ENCODE measurements around the gene MARF1. TPM values are rescaled to one million over a fixed set of nuclear protein-coding genes. Genes with fewer than 3 reads are reported as not detected.

The MARF1 gene
- total and polyA plus RNA-seq, 9 of the 15 experiments (the other 6 are each of a cell fraction or from before 2014, with no cell fraction given): 4.7 to 33.2 (median 11.7) TPM

DNA sequence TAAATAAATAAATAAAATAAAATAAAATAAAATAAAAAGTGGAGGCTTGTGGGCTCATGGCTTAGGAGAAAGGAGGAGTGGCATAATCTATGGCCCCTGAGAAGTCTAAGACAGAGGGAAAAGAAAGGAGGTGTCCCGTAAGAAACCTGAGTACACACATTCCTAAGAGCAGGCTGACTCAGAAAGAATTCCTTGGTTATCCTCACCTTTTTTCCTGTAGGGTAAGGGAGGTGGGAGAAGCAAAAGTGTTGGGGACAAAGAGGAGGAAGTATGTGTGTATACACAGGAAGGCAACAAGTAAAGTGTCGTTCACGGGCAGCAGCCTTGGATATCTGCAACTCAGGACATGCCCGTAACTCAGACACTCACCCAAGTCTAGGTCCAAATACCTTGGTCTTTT is 29.3 kb downstream of the MARF1 start:
- ChIA-PET POLR2A (interaction anchor here (0.6 kb wide), 1 partner anchor 20 kb away, joined by 3 read pairs; no protein-coding TSS in a partner anchor), CTCF (ENCODE audit: low intra/inter-chr PET ratio) (no interaction called here)
- Histone ChIP-seq H2AFZ (ENCODE audit: low read depth, low read length) (no peak overlapping the region), H3K4me2 (ENCODE audit: insufficient read depth, low read length) (no peak overlapping the region), H3K36me3 (ENCODE audit: control insufficient read depth, insufficient read depth, low read length) (peaks cover 69% of the 10 kb centered on the region), H4K20me1 (replicated peaks; ENCODE audit: control insufficient read depth, insufficient read depth, low read length) (no peaks in the 10 kb centered on the region), H3K4me3 (no peak overlapping the region), H3K79me2 (ENCODE audit: control insufficient read depth, insufficient read depth, low read length) (no peaks in the 10 kb centered on the region), H3K27me3 (ENCODE audit: control insufficient read depth in 2 of 2, insufficient read depth in 2 of 2, low read length in 2 of 2) (no peaks in the 10 kb centered on the region), H3K4me1 (replicated peaks in 1 of 2; ENCODE audit: control insufficient read depth in 2 of 2, insufficient read depth in 2 of 2, low read length in 2 of 2) (no peaks in the 10 kb centered on the region), H3K9me3 (replicated peaks; ENCODE audit: control insufficient read depth, insufficient read depth, low read depth, low read length) (no peaks in the 10 kb centered on the region), H3K27ac (ENCODE audit: extremely low read depth, low read depth, low read length) (no peak overlapping the region), H3K9ac (ENCODE audit: insufficient read depth in 1 of 2, low read depth in 2 of 2, low read length in 2 of 2) (no peak overlapping the region), H3K9me1 (ENCODE audit: control insufficient read depth, insufficient read depth, low read length) (peaks cover 4% of the 10 kb centered on the region)
- DNase-seq (ENCODE audit: extremely low read depth in 1 of 4, low spot score in 3 of 4): no peak
- no peak for FAIRE-seq
- intact Hi-C loops (cut with micrococcal nuclease): no loop called here
- whole genome bisulfite sequencing (ENCODE audit: insufficient coverage, low coverage, missing lambda C conversion rate): 96% methylated on average over 4 of the region's 4 CpGs
- no peak for ATAC-seq
- in situ Hi-C loops (cut with MboI): no loop called here
- BruUV-seq (replicated peaks): no TSS peak
- TF ChIP-seq KLF16 (IDR thresholded peaks at IDR 0.05): no peak
- no peak for TF ChIP-seq ZNF431 (CRISPR knock-in tag; IDR thresholded peaks at IDR 0.05)
- no peak for TF ChIP-seq GTF2F1 (IDR thresholded peaks at IDR 0.05; ENCODE audit: low read depth, low read length)
- no peak for TF ChIP-seq GABPA (tag; conservative IDR thresholded peaks at IDR 0.05; ENCODE audit: low read depth)
- TF ChIP-seq ZBTB7A (IDR thresholded peaks at IDR 0.05; ENCODE audit: borderline replicate concordance, control insufficient read depth, low read depth, low read length): no peak
- no peak for TF ChIP-seq ELF2 (CRISPR knock-in tag; IDR thresholded peaks at IDR 0.05)
- TF ChIP-seq ZNF12 (CRISPR knock-in tag; IDR thresholded peaks at IDR 0.05): no peak
- TF ChIP-seq STAT5A (IDR thresholded peaks at IDR 0.05; ENCODE audit: borderline replicate concordance, low read length): no peak
- TF ChIP-seq, protein P1, sequence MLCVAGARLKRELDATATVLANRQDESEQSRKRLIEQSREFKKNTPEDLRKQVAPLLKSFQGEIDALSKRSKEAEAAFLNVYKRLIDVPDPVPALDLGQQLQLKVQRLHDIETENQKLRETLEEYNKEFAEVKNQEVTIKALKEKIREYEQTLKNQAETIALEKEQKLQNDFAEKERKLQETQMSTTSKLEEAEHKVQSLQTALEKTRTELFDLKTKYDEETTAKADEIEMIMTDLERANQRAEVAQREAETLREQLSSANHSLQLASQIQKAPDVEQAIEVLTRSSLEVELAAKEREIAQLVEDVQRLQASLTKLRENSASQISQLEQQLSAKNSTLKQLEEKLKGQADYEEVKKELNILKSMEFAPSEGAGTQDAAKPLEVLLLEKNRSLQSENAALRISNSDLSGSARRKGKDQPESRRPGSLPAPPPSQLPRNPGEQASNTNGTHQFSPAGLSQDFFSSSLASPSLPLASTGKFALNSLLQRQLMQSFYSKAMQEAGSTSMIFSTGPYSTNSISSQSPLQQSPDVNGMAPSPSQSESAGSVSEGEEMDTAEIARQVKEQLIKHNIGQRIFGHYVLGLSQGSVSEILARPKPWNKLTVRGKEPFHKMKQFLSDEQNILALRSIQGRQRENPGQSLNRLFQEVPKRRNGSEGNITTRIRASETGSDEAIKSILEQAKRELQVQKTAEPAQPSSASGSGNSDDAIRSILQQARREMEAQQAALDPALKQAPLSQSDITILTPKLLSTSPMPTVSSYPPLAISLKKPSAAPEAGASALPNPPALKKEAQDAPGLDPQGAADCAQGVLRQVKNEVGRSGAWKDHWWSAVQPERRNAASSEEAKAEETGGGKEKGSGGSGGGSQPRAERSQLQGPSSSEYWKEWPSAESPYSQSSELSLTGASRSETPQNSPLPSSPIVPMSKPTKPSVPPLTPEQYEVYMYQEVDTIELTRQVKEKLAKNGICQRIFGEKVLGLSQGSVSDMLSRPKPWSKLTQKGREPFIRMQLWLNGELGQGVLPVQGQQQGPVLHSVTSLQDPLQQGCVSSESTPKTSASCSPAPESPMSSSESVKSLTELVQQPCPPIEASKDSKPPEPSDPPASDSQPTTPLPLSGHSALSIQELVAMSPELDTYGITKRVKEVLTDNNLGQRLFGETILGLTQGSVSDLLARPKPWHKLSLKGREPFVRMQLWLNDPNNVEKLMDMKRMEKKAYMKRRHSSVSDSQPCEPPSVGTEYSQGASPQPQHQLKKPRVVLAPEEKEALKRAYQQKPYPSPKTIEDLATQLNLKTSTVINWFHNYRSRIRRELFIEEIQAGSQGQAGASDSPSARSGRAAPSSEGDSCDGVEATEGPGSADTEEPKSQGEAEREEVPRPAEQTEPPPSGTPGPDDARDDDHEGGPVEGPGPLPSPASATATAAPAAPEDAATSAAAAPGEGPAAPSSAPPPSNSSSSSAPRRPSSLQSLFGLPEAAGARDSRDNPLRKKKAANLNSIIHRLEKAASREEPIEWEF (CRISPR knock-in tag; IDR thresholded peaks at IDR 0.05): no peak
- no peak for TF ChIP-seq ZNF140 (CRISPR knock-in tag; IDR thresholded peaks at IDR 0.05)
- TF ChIP-seq, protein P2, sequence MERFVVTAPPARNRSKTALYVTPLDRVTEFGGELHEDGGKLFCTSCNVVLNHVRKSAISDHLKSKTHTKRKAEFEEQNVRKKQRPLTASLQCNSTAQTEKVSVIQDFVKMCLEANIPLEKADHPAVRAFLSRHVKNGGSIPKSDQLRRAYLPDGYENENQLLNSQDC (CRISPR knock-in tag; IDR thresholded peaks at IDR 0.05): no peak
- TF ChIP-seq L3MBTL2 (IDR thresholded peaks at IDR 0.05): no peak
- TF ChIP-seq, protein P3, sequence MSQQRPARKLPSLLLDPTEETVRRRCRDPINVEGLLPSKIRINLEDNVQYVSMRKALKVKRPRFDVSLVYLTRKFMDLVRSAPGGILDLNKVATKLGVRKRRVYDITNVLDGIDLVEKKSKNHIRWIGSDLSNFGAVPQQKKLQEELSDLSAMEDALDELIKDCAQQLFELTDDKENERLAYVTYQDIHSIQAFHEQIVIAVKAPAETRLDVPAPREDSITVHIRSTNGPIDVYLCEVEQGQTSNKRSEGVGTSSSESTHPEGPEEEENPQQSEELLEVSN (IDR thresholded peaks at IDR 0.05; ENCODE audit: borderline replicate concordance in 1 of 2, extremely low read depth in 1 of 2, insufficient read depth in 1 of 2, insufficient read length in 1 of 2, low read depth in 1 of 2, low read length in 1 of 2, poor library complexity in 1 of 2, severe bottlenecking in 1 of 2): no peak
- no peak for TF ChIP-seq RFX1 (IDR thresholded peaks at IDR 0.05)
- TF ChIP-seq CCAR2 (IDR thresholded peaks at IDR 0.05; ENCODE audit: low read depth, low read length): no peak
- no peak for TF ChIP-seq ETV5 (CRISPR knock-in tag; IDR thresholded peaks at IDR 0.05; ENCODE audit: low read depth)
- no peak for TF ChIP-seq PCBP2 (IDR thresholded peaks at IDR 0.05; ENCODE audit: low read depth, low read length, poor library complexity, severe bottlenecking)
- no peak for TF ChIP-seq NONO (IDR thresholded peaks at IDR 0.05; ENCODE audit: low read depth in 2 of 2, low read length in 1 of 2)
